GM21390 (cell line): Measurements from ENCODE around the gene FSTL1.

ENCODE experiments used
- ATAC-seq: cut with Tn5 transposase; IDR thresholded peaks from one replicate; pipeline ENCODE4 v1.9.1; 2021; ENCODE audit not compliant: unreplicated experiment

Gene FSTL1

GRCh38 chr3:120469440-120469839 is 18.6 kb upstream of the FSTL1 start:
- ATAC-seq, result no peak

GRCh38 chr3:120468635-120469295 is 18.0 kb upstream of the FSTL1 start:
- no peak for ATAC-seq

GRCh38 chr3:120462409-120462959 is 11.7 kb upstream of the FSTL1 start:
- ATAC-seq, result no peak

- no peak for ATAC-seq
Measured at GRCh38 chr3:120461416-120461815, 10.6 kb upstream of the FSTL1 start.

GRCh38 chr3:120460862-120461261 is 10.1 kb upstream of the FSTL1 start:
- ATAC-seq, result no peak

- ATAC-seq, result no peak
Measured at GRCh38 chr3:120460181-120460790, 9.5 kb upstream of the FSTL1 start.

GRCh38 chr3:120459196-120459595 is 8.4 kb upstream of the FSTL1 start:
- no peak for ATAC-seq

- no peak for ATAC-seq
Measured at GRCh38 chr3:120457827-120458226, 7.0 kb upstream of the FSTL1 start.

GRCh38 chr3:120454076-120454689 is 3.4 kb upstream of the FSTL1 start:
- no peak for ATAC-seq

GRCh38 chr3:120452816-120453215 is 2.0 kb upstream of the FSTL1 start:
- no peak for ATAC-seq

GRCh38 chr3:120451806-120452205 is 1.0 kb upstream of the FSTL1 start:
- ATAC-seq, result no peak

GRCh38 chr3:120451272-120451761 is 525 bp upstream of the FSTL1 start:
- no peak for ATAC-seq

- ATAC-seq, result no peak
Measured at GRCh38 chr3:120449701-120450599, 842 bp downstream of the FSTL1 start.

GRCh38 chr3:120449251-120449650 is 1.5 kb downstream of the FSTL1 start:
- ATAC-seq, result no peak

GRCh38 chr3:120448756-120449155 is 2.0 kb downstream of the FSTL1 start:
- ATAC-seq, result no peak

- ATAC-seq, result no peak
Measured at GRCh38 chr3:120446891-120447668, 3.7 kb downstream of the FSTL1 start.

- ATAC-seq, result no peak
Measured at GRCh38 chr3:120445654-120446053, 5.1 kb downstream of the FSTL1 start.

GRCh38 chr3:120443626-120444123 is 7.1 kb downstream of the FSTL1 start:
- no peak for ATAC-seq

- no peak for ATAC-seq
Measured at GRCh38 chr3:120442975-120443517, 7.7 kb downstream of the FSTL1 start.

- ATAC-seq, result no peak
Measured at GRCh38 chr3:120441776-120442175, 9.0 kb downstream of the FSTL1 start.
